ENCODE measurements around the gene TMEM244. TPM values are rescaled to one million over a fixed set of nuclear protein-coding genes. Genes with fewer than 3 reads are reported as not detected.
"Not testable (repeated sequence)": the region's sequence is repeated elsewhere in the genome, so short reads cannot be mapped to it uniquely, and the experiment has no call there.

The TMEM244 gene
- total and polyA plus RNA-seq, 10 donors, result not detected

DNA sequence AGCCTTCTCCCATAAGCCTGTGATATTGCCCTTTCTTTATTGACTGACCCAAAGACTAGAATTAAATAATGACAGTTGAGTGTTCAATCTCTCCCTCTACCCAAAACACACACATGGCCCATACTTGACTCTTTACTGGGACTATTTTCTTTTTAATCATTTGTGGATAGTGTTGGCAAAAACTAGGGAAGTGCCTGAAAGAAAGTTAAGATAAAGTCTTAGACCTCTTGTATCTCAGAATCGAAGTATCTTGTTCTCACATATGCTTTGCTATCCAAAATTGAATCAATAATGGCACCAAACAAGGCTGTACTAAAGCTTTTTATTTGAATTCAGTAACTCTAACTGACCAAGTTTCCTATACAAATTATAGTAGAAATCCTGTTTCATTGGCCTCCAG lies 19.0 kb downstream of the TMEM244 start:
- H3K4me3 ChIP-seq, result no peak overlapping the region
- 65 to 90% (median 68%) methylated on average over 1 of the region's 1 CpG for WGBS, 5 donors
- intact Hi-C loops (cut with DNase I; ENCODE audit: low total_unique reads), result no loop called here
- H3K36me3 ChIP-seq, result no peaks in the 10 kb centered on the region
- no peak for DNase-seq
- H3K27ac ChIP-seq, result no peak overlapping the region
- TF ChIP-seq, protein P1, sequence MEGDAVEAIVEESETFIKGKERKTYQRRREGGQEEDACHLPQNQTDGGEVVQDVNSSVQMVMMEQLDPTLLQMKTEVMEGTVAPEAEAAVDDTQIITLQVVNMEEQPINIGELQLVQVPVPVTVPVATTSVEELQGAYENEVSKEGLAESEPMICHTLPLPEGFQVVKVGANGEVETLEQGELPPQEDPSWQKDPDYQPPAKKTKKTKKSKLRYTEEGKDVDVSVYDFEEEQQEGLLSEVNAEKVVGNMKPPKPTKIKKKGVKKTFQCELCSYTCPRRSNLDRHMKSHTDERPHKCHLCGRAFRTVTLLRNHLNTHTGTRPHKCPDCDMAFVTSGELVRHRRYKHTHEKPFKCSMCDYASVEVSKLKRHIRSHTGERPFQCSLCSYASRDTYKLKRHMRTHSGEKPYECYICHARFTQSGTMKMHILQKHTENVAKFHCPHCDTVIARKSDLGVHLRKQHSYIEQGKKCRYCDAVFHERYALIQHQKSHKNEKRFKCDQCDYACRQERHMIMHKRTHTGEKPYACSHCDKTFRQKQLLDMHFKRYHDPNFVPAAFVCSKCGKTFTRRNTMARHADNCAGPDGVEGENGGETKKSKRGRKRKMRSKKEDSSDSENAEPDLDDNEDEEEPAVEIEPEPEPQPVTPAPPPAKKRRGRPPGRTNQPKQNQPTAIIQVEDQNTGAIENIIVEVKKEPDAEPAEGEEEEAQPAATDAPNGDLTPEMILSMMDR (IDR thresholded peaks at IDR 0.05 in 8 of 11, conservative IDR thresholded peaks at IDR 0.05 in 3 of 11), result no peak
- TF ChIP-seq POLR2AphosphoS5 (IDR thresholded peaks at IDR 0.05) (no peak), POLR2A (IDR thresholded peaks at IDR 0.05) (no peak)
- H3K4me1 ChIP-seq, result no peaks in the 10 kb centered on the region
- peaks cover 0 to 9% (median 0%) of the 10 kb centered on the region in 8 donors for H3K9me3 ChIP-seq
- no peaks in the 10 kb centered on the region for H3K27me3 ChIP-seq (replicated peaks in 1 of 7)

DNA sequence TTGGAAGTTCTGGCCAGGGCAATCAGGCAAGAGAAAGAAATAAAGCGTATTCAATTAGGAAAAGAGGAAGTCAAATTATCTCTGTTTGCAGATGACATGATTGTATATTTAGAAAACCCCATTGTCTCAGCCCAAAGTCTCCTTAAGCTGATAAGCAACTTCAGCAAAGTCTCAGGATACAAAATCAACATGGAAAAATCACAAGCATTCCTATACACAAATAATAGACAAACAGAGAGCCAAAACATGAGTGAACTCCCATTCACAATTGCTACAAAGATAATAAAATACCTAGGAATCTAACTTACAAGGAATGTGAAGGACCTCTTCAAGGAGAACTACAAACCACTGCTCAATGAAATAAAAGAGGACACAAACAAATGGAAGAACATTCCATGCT lies 21.6 kb downstream of the TMEM244 start:
- peaks cover 0 to 13% (median 0%) of the 10 kb centered on the region in 8 donors for H3K9me3 ChIP-seq
- 25 to 60% (median 31%) methylated on average over 1 of the region's 1 CpG for whole genome bisulfite sequencing, 5 donors
- intact Hi-C loops (cut with DNase I; ENCODE audit: low total_unique reads); H3K36me3 ChIP-seq; H3K27ac ChIP-seq; H3K4me3 ChIP-seq; DNase-seq; H3K27me3 ChIP-seq (replicated peaks in 1 of 7); H3K4me1 ChIP-seq: not testable (repeated sequence)

DNA sequence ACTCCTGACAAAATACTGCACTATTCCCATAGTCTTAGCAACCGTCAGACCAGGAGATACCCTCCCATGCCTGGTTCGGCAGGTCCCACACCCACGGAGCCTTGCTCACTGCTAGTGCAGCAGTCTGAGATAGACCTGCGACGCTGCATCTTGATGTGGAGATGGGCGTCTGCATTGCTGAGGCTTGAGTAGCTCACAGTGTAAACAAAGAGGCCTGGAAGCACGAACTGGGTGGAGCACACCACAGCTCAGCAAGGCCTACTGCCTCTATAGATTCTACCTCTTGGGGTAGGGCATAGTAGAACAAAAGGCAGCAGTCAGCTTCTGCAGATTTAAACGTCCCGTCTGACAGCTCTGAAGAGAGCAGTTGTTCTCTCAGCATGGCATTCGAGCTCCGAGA lies 25.4 kb downstream of the TMEM244 start:
- Histone ChIP-seq H3K36me3 (no peaks in the 10 kb centered on the region), H3K4me3 (no peak overlapping the region), H3K27me3 (replicated peaks in 1 of 7) (no peaks in the 10 kb centered on the region), H3K27ac (no peak overlapping the region), H3K4me1 (no peaks in the 10 kb centered on the region), H3K9me3 (peaks cover 0 to 13% (median 0%) of the 10 kb centered on the region in 8 donors)
- 81 to 93% (median 84%) methylated on average over 6 to 11 of the region's 11 CpGs for WGBS, 5 donors
- intact Hi-C loops (cut with DNase I; ENCODE audit: low total_unique reads), result no loop called here
- TF ChIP-seq POLR2A (IDR thresholded peaks at IDR 0.05) (no peak), POLR2AphosphoS5 (IDR thresholded peaks at IDR 0.05) (no peak)
- TF ChIP-seq, protein P1 (IDR thresholded peaks at IDR 0.05 in 8 of 11, conservative IDR thresholded peaks at IDR 0.05 in 3 of 11), result no peak
- no peak for DNase-seq

DNA sequence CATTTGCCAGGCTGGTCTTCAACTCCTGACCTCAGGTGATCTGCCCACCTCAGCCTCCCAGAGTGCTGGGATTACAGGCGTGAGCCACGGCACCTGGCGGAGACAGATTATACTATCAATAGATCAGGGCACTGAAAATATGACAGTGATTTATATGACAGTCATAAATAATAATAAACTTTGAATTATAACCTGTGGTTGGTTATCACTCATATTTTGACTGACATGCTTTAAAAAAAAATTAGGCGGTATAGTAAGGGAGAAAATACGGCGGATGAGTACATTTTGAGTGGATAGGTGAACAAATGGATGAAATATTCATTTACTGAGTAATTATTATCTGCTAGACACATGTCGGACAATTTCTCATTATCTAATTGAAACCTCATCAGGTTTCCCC lies 28.8 kb downstream of the TMEM244 start:
- WGBS, 5 donors, result 83 to 91% (median 89%) methylated on average over 7 of the region's 7 CpGs
- intact Hi-C loops (cut with DNase I; ENCODE audit: low total_unique reads), result no loop called here
- no peak overlapping the region for H3K27ac ChIP-seq
- no peaks in the 10 kb centered on the region for H3K4me1 ChIP-seq
- TF ChIP-seq POLR2AphosphoS5 (IDR thresholded peaks at IDR 0.05) (no peak), POLR2A (IDR thresholded peaks at IDR 0.05) (no peak)
- TF ChIP-seq, protein P1 (IDR thresholded peaks at IDR 0.05 in 8 of 11, conservative IDR thresholded peaks at IDR 0.05 in 3 of 11), result no peak
- H3K4me3 ChIP-seq, result no peak overlapping the region
- peaks cover 0 to 5% (median 0%) of the 10 kb centered on the region in 8 donors for H3K9me3 ChIP-seq
- no peak for DNase-seq
- H3K27me3 ChIP-seq (replicated peaks in 1 of 7), result no peaks in the 10 kb centered on the region
- H3K36me3 ChIP-seq, result no peaks in the 10 kb centered on the region

DNA sequence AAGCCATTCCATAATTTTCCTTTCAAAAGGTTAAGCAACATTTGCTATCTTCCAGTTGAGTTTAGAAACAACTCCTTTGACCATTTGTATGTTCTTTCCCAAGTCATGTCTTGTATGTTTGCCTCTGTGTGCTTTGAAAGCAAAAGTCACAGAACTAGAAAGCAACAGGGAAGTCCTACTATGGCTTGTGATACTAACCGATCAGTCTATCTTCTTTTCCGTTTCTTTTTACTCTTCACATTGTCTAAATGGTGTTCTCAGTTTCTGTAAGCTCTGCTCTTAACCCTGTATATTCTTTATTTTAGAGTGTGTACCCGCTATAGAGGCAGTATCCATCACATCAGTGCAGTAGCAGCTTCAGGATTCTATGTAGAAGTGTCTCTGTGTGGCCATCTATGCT lies 32.9 kb downstream of the TMEM244 start:
- no peaks in the 10 kb centered on the region for H3K27me3 ChIP-seq (replicated peaks in 1 of 7)
- no peak overlapping the region for H3K4me3 ChIP-seq
- H3K27ac ChIP-seq, result no peak overlapping the region
- intact Hi-C loops (cut with DNase I; ENCODE audit: low total_unique reads), result no loop called here
- TF ChIP-seq POLR2AphosphoS5 (IDR thresholded peaks at IDR 0.05) (no peak), POLR2A (IDR thresholded peaks at IDR 0.05) (no peak)
- TF ChIP-seq, protein P1 (IDR thresholded peaks at IDR 0.05 in 8 of 11, conservative IDR thresholded peaks at IDR 0.05 in 3 of 11), result no peak
- H3K4me1 ChIP-seq, result no peaks in the 10 kb centered on the region
- H3K9me3 ChIP-seq, result no peaks in the 10 kb centered on the region
- no peak for DNase-seq
- 55 to 90% (median 84%) methylated on average over 3 of the region's 3 CpGs for WGBS, 5 donors
- no peaks in the 10 kb centered on the region for H3K36me3 ChIP-seq
